ENCODE data around the gene FLT3LG.

Gene FLT3LG

DNA sequence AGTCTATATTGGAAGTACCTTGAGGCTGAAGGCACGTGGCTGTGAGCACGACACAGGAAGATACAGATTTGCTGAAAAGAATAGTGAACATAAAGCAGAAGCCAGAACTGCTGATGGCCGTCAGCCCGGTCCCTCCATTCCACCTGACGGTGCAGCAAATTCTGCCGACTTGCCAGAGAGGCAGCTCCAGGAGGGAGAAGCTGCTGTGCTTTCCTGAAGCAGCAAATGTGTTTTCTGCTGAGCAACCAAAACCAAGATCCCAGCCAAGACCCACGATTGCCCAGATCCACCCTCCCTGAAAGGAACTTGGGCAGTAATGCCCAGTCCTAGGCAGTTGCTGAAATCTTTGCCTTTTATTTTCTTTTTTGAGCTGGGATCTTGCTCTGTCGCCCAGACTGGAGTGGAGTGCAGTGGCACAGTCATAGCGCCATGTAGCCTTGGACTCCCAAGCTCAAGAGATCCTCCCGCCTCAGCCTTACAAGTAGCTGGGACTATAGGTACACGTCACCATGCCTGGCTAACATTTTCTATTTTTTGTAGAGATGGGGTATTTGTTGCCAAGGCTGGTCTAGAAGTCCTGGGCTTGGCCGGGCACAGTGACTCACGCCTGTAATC, 46.8 kb downstream of the FLT3LG start:
- DNase-seq = no peak

DNA sequence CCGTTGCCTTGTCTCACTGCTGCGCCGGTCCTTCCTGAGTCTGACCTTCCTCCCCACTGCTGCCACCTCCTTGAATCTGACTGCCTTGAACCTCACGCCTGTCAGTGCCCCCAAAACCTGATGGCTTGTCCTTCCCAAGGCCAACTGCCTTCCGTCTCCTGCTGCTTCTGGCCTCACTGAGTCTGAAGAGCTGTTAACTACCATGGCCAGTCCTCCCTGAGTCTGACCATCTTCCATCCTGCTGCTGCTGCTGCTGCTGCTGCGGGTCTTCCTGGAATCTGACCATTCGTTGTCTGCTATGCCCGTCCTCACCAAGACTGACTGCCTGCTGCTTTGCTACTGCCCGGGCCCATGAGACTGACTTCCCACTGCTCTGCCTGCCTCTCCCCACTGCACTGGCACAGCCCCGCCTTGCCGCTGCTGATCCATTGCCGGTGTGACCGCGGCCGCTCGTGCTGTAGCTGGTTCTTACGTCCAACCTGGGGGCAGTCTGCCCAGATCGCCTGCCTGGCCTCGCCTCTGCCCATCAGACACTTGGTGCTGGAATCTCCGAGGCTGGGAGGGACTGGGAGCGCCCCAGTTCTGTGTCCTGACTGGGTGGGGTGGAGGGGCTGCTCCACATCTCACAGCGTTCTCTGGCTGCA, 50.9 kb downstream of the FLT3LG start:
- no peak for DNase-seq

- no peak for DNase-seq
These were observed 54.3 kb downstream of the FLT3LG start for GRCh38 chr19:49528211-49528771.

DNA sequence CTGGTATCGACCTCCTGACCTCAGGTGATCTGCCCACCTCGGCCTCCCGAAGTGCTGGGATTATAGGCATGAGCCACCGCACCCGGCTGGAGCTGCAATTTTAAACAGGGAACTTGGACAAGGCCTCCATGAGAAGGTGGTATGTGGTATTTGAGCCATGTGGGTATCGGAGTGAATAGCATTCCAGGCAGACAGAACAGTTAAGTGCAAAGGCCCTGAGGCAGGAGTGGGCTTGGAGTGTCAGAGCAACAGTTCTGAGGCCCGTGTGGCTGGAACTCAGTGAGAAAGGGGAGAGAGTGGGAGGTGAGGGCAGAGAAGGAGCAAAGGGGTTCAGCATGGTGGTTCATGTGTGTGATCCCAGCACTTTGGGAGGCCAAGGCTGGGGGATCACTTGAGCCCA, 56.7 kb downstream of the FLT3LG start:
- no peak for DNase-seq

DNA sequence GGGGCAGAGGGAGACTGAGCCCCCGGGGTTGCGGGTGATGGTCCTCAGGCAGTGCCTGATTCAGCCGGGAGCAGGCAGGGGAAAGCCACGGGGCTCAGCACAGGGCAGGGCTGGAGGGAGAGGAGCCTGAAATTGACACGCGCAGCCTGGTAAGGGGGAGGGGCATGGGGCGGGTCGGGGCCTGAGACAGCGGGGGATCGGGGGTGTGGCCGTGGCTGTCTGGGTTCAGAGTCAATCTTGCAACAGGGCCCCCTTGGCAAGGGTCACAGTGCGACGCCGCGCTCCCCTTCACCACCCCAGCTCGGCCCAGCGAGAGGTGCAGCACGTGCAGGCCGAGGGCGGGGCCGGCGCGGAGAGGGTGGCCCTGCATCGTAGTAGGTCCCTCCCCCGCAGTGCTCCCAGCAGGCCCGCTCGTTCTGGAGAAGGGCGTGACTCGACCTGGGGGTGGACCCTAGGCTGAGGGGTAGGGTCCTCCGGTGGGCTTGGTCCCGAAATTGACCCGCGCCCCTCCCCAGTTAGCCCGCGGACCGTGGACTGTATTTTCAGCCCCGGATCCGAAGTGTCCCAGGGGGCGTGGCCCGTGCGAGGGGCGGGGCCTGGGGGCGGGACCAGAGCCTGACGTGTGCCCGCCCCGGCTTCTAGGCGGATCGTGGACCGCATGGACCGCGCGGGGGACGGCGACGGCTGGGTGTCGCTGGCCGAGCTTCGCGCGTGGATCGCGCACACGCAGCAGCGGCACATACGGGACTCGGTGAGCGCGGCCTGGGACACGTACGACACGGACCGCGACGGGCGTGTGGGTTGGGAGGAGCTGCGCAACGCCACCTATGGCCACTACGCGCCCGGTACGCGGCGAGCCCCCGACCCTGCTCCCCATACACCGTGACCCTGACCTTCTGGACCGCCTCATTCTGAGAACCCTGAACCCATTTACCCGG, 59.8 kb downstream of the FLT3LG start:
- DNase-seq = peak; percentile 23

DNA sequence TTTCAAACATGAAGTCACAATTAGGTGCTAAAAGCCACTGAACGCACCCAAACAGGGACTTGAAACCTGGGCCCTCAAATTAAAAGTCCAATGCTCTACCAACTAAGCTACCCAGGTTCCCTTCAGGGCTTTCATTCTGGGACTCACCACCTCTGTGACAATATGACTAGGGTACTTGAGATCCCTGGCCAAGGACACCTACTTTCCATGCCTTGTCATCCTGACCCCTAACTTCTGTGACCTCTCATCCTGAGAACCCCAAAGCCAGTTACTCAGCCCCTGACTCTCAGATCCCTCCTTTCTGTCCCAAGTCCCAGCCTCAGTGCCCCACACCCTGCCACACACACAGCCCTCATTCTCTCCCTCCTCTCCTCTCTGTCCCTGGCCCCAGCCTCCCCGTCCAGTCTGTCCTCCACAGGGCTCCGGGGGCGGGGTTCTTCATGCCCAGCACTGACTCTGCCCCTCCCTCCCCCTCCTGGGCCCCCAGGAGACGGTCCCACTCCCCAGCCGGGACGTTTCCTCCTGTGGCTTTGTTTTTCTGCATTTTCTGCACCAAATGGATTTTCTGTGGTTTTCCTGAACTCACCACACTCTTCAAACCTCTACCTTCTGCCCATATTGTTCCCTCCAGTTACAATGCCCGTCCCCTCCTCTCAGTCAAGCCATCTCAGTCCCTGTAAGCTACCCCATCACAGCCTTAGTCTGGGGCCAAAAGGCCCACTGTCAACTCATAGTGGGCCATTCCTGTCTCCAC, 60.8 kb downstream of the FLT3LG start:
- peak; percentile 55 for DNase-seq

Measured in GF-D8 (cell line).